ENCODE data around the gene ABCB6.

ABCB6 gene

DNA sequence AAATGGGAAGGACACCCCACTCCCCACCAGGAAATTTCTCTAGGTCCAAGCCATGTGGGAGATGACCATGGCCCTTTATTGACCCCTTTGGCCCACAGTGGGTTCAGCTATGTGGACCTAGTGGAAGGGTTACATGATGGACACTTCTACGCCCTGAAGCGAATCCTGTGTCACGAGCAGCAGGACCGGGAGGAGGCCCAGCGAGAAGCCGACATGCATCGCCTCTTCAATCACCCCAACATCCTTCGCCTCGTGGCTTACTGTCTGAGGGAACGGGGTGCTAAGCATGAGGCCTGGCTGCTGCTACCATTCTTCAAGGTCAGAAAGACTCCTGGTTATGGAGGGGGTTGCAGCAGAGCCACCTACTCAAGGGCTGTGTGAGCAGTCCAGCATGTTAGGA, 27.8 kb upstream of the ABCB6 start:
- TF ChIP-seq, protein P1, sequence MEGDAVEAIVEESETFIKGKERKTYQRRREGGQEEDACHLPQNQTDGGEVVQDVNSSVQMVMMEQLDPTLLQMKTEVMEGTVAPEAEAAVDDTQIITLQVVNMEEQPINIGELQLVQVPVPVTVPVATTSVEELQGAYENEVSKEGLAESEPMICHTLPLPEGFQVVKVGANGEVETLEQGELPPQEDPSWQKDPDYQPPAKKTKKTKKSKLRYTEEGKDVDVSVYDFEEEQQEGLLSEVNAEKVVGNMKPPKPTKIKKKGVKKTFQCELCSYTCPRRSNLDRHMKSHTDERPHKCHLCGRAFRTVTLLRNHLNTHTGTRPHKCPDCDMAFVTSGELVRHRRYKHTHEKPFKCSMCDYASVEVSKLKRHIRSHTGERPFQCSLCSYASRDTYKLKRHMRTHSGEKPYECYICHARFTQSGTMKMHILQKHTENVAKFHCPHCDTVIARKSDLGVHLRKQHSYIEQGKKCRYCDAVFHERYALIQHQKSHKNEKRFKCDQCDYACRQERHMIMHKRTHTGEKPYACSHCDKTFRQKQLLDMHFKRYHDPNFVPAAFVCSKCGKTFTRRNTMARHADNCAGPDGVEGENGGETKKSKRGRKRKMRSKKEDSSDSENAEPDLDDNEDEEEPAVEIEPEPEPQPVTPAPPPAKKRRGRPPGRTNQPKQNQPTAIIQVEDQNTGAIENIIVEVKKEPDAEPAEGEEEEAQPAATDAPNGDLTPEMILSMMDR (conservative IDR thresholded peaks at IDR 0.05; ENCODE audit: low read depth): no peak

DNA sequence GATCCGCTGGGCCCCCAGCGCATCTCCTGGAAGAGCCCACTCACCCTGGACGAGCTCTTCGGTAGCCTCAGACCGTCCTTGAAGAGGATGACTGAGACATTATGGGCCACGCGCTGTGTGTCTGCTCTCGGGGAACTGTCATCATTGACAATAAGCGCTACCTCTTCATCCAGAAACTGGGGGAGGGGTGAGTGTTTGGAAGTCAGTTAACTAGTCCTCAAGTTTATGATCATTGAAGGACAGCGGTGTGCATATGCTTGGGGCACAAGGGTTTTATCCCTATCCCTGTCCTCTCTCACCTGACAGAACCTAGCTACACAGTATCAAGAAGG, 27.1 kb upstream of the ABCB6 start:
- POLR2A ChIA-PET (ENCODE audit: low non-redundant PET): interaction anchor here (0.6 to 2.2 kb wide), 4 partner anchors 9 to 28 kb away, joined by 3 to 7 read pairs (median 5); no protein-coding TSS in a partner anchor
- peak overlapping the region; percentile 82 for H3K27ac ChIP-seq
- CTCF ChIA-PET: interaction anchor here (0.6 to 2.5 kb wide), 3 partner anchors 39 to 48 kb away, joined by 3 to 20 read pairs (median 4); partner anchors contain the start of gene ZFAND2B
- DNase-seq (ENCODE audit: low spot score): peak; percentile 6
- TF ChIP-seq, protein P1 (conservative IDR thresholded peaks at IDR 0.05; ENCODE audit: low read depth): no peak

More for the DNA sequence above, 27.8 kb upstream of the ABCB6 start:
- POLR2A ChIA-PET (ENCODE audit: low non-redundant PET): interaction anchor here (1.2 to 2.2 kb wide), 2 partner anchors 8 to 9 kb away, joined by 3 to 6 read pairs; no protein-coding TSS in a partner anchor
- CTCF ChIA-PET: interaction anchor here (0.7 to 2.5 kb wide), 2 partner anchors 28 to 48 kb away, joined by 3 to 20 read pairs; no protein-coding TSS in a partner anchor
- DNase-seq (ENCODE audit: low spot score): no peak
- H3K27ac ChIP-seq: peak overlapping the region; percentile 98

DNA sequence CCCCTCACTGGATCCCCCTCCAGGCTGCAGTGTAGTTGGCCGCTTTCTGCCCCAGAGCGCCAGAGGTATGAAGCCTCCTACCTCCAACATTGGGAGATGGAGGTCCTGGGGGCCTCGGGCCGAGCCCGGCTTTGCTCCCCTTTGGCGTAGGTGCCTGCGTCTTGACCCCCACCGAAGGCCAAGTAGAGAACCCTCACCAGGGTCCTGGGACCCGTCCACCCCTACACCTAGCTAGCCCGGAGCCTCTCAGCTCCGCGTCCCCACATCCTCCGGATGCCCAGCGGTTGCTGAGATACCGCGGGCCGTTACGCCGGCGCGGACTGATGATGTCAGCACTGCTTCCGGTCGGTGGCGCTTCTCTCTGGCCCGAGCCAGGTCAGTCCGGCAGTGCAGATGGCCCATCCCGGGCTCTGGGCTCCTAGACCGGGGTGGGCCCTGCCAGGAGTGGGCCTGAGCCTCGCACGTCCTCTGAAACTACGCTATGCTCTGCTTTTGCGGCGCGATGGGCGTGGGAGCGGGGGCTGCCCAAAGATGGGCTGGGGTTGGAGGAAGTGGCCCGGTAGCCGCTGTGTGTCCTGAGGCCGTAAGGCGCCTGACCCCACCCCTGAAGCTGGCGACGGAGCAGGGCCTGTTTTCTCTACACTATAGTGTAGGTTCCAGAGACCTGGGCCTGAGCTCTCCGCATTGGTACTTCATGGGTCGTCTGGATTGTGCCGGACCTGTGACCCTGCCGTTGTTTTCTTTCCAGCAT, 26.6 kb upstream of the ABCB6 start, which contains the start of the genes GLB1L and STK16:
GLB1L (minus strand) TSS at position 297 of the 751 bp plus-strand sequence. CDS start 1,871 bp downstream, outside the sequence.
STK16 (plus strand) TSS at position 332 of the 751 bp plus-strand sequence. CDS start 521 bp downstream, outside the sequence.
- DNase-seq (ENCODE audit: low spot score): peak; percentile 84
- ChIA-PET POLR2A (ENCODE audit: low non-redundant PET) (interaction anchor here (0.6 to 2.2 kb wide), 5 partner anchors 8 to 75 kb away, joined by 3 to 7 read pairs (median 4); partner anchors contain the start of gene SLC23A3), CTCF (interaction anchor here (0.6 to 2.5 kb wide), 4 partner anchors 38 to 215 kb away, joined by 3 to 20 read pairs (median 6); partner anchors contain the start of gene ZFAND2B)
- TF ChIP-seq, protein P1 (conservative IDR thresholded peaks at IDR 0.05; ENCODE audit: low read depth): no peak
- peak within 1 kb of the TSS; percentile 98 for H3K27ac ChIP-seq

DNA sequence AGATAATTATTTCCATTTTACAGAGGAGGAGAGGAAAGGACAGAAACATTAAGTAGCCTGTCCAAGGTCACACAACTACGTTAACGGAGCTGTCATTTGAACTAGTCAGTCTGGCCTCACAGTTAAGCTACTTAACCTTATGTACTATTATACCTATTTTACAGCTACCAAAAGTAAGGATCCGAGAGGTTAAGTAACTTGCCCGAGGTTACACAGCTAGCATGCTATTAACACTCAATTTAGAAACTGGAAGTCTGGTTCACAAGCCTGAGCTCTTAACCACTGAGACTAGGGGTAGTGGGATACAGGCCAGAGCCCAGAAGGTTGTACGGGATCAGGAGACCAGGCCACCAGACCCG, 26.0 kb upstream of the ABCB6 start:
- CTCF ChIA-PET: interaction anchor here (0.6 to 2.5 kb wide), 4 partner anchors 27 to 215 kb away, joined by 4 to 20 read pairs (median 6); no protein-coding TSS in a partner anchor
- peak overlapping the region; percentile 82 for H3K27ac ChIP-seq
- POLR2A ChIA-PET (ENCODE audit: low non-redundant PET): interaction anchor here (0.5 to 2.2 kb wide), 4 partner anchors 10 to 75 kb away, joined by 4 to 6 read pairs (median 4); partner anchors contain the start of gene SLC23A3
- TF ChIP-seq, protein P1 (conservative IDR thresholded peaks at IDR 0.05; ENCODE audit: low read depth): no peak
- no peak for DNase-seq (ENCODE audit: low spot score)

DNA sequence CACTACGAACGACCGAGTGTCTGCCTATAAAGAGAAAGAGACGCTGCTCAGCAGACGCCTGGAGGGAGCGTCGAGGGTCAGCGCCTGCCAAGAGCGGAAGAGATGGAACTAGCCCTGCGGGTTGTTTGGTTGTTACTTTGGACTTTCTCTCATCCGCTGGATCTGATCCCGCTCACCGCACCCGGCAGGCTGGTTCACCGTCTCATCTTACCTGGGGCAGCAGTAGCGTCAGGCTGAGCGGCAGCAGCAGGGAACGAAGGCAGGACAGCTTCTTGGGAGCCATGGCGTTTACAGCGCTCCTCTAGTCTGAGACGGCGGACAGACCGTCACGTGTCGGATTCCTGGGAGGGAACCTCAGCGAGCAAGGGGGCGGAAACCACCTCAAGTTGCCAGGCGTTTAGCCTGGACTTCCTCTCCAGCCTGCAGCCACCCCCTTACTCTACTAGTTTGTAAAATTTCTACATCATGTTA, 24.6 kb upstream of the ABCB6 start:
- no peak overlapping the region for H3K27ac ChIP-seq
- CTCF ChIA-PET: no interaction called here
- TF ChIP-seq, protein P1 (conservative IDR thresholded peaks at IDR 0.05; ENCODE audit: low read depth): no peak
- POLR2A ChIA-PET (ENCODE audit: low non-redundant PET): no interaction called here
- DNase-seq (ENCODE audit: low spot score): no peak

DNA sequence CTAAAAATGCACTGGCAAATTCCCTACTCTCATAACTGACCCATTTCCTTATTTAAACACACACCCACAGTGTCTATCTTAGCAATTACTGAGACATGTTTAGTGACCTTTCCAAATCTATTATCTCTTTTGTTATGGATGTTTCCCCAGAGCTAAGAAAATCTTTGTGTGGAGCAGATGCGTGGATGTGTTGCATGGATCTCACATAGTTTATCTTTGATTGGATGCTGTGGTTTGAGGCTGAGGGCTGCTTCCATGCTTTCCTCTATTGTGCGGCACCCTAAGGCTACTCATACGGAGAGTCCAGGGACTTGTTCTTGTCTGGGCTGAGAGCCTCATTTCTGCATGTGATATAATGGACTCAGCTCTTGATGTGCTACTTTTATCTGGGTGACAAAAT, 15.6 kb upstream of the ABCB6 start:
- TF ChIP-seq, protein P1 (conservative IDR thresholded peaks at IDR 0.05; ENCODE audit: low read depth): no peak
- DNase-seq (ENCODE audit: low spot score): no peak
- ChIA-PET CTCF (interaction anchor here (0.7 kb wide), 1 partner anchor 204 kb away, joined by 3 read pairs; no protein-coding TSS in a partner anchor), POLR2A (ENCODE audit: low non-redundant PET) (no interaction called here)
- no peak overlapping the region for H3K27ac ChIP-seq
